Breast epithelium (tissue), 4 donors: ENCODE data around the gene LRRC51. TPM values are rescaled to one million over a fixed set of nuclear protein-coding genes. Genes with fewer than 3 reads are reported as not detected.
A peak's percentile ranks its signal among the peaks of the same experiment; 100 is the strongest.

Experiments used
- DNase-seq, 2 donors: peaks; one replicate each; pipeline ENCODE4 v3.0.0-alpha.2; 2019; ENCODE audit warnings: low spot score in 2 of 2
- H3K27ac ChIP-seq, 2 donors: fragments of 200-600 bp; sonication (generic) in 1 of 2; one replicate each; pipeline ENCODE4 v1.5.1; 2016 to 2019; ENCODE audit warnings: mild to moderate bottlenecking in 1 of 2
- H3K27me3 ChIP-seq, 2 donors: fragments of 200-600 bp; sonication (generic) in 1 of 2; one replicate each; pipeline versions ENCODE4 v1.5.1 to v1.6.0; 2017 to 2019; ENCODE audit warnings: control low read depth in 1 of 2, mild to moderate bottlenecking in 1 of 2
- H3K36me3 ChIP-seq: fragments of 200-600 bp; one replicate; pipeline ENCODE4 v1.5.1; 2019
- H3K4me1 ChIP-seq, 2 donors: fragments of 200-600 bp; sonication (generic); one replicate each; pipeline ENCODE4 v1.5.1; 2016 to 2019; ENCODE audit warnings: control low read depth in 1 of 2
- H3K4me3 ChIP-seq, 3 donors: fragments of 200-600 bp; sonication (generic); 1 replicate in 2 of 3; 2 replicates in 1 of 3; pipeline ENCODE4 v1.5.1; 2016 to 2019; ENCODE audit warnings: mild to moderate bottlenecking in 3 of 3, moderate library complexity in 2 of 3
- H3K9me3 ChIP-seq, 2 donors: fragments of 200-600 bp; sonication (generic) in 1 of 2; one replicate each; pipeline ENCODE4 v1.5.1; 2016 to 2019; ENCODE audit warnings: control low read depth in 1 of 2
- POLR2A ChIP-seq: fragments of 450-650 bp; IDR thresholded peaks from one replicate; pipeline ENCODE4 v1.6.1; 2016; ENCODE audit warnings: antibody characterized with exemption, mild to moderate bottlenecking, moderate library complexity
- POLR2AphosphoS5 ChIP-seq, 3 donors: sonication (generic); formaldehyde crosslinking; IDR thresholded peaks; one replicate each; pipeline ENCODE4 v1.6.1; 2017; ENCODE audit warnings: antibody characterized with exemption in 3 of 3
- intact Hi-C: fragments of 100-400 bp; cut with DNase I; formaldehyde crosslinking; loops from one replicate; pipeline ENCODE4 v1.15.1; 2023; ENCODE audit warnings: low total_unique reads
- total RNA-seq, 3 donors: library from RNA; depleted of rRNA; stranded (reverse); fragments of >200 nt; gene quantifications; one replicate each; pipeline ENCODE4 v1.1.0, GENCODE V29; 2016
- TF ChIP-seq, protein P1 (sequence below), 3 donors: fragments of 450-650 bp; IDR thresholded peaks; one replicate each; pipeline ENCODE4 v1.5.1; 2016 to 2017; ENCODE audit warnings: antibody characterized with exemption in 3 of 3, mild to moderate bottlenecking in 3 of 3, moderate library complexity in 3 of 3

The LRRC51 gene
- total RNA-seq, 3 donors from 2014 or later, result 14.9 to 103 (median 17.1) TPM

DNA sequence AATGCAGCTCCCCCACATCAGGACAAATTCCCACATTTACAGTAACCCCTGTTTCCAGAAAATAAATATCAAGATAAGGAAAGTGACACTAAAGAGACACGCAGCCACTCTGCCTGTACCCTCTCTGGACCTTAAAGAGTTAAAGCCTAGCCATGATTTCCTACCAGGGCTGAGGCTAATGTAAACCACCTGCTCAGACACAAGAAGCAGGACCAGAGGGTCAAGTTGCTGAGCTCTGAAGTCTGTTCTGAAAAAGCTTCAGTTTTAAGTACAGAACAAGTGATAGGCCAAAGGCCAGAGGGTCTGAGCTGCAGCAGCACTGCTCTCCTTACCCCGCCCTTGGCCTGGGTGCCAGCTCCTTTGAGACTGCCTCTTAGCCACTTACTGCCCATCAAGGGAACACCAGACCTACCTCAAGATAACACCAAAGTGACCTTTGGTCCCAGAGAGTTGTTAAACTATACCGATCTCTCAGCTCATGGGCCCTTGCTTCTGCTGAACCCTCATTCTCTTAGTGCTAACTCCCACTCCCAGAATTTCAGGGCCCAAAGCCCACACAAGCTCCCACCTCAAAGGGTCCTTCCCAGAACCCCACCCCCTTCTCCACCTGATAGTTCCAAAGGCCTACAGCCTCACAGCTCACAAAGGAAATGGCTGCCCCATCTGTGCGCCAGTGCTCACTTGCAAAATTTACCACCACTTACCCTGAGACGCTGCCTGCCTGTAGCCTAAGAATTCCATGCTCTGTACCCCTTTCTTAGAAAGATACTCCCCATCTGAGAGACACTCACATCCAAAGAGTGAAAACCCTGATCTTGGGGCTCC is 41.4 kb upstream of the LRRC51 start:
- Histone ChIP-seq H3K36me3 (no peaks in the 10 kb centered on the region), H3K27ac (peak overlapping the region; percentile 99), H3K9me3 (no peaks in the 10 kb centered on the region), H3K4me1 (peaks cover 4 to 21% of the 10 kb centered on the region in 2 donors), H3K27me3 (no peaks in the 10 kb centered on the region), H3K4me3 (peak overlapping the region; percentile 56 to 71 (median 68))
- intact Hi-C loops, result no loop called here
- DNase-seq, result no peak
- TF ChIP-seq POLR2A (no peak), POLR2AphosphoS5 (IDR thresholded peaks at IDR 0.05) (no peak)
- TF ChIP-seq, protein P1, sequence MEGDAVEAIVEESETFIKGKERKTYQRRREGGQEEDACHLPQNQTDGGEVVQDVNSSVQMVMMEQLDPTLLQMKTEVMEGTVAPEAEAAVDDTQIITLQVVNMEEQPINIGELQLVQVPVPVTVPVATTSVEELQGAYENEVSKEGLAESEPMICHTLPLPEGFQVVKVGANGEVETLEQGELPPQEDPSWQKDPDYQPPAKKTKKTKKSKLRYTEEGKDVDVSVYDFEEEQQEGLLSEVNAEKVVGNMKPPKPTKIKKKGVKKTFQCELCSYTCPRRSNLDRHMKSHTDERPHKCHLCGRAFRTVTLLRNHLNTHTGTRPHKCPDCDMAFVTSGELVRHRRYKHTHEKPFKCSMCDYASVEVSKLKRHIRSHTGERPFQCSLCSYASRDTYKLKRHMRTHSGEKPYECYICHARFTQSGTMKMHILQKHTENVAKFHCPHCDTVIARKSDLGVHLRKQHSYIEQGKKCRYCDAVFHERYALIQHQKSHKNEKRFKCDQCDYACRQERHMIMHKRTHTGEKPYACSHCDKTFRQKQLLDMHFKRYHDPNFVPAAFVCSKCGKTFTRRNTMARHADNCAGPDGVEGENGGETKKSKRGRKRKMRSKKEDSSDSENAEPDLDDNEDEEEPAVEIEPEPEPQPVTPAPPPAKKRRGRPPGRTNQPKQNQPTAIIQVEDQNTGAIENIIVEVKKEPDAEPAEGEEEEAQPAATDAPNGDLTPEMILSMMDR (IDR thresholded peaks at IDR 0.05), result no peak

- no peaks in the 10 kb centered on the region for H3K36me3 ChIP-seq
- peak overlapping the region; percentile 56 to 71 (median 68) for H3K4me3 ChIP-seq
- peak overlapping the region; percentile 99 for H3K27ac ChIP-seq
- H3K4me1 ChIP-seq, result peaks cover 4 to 21% of the 10 kb centered on the region in 2 donors
- intact Hi-C loops, result no loop called here
- DNase-seq, result peak in 1 of 2 donors; percentile 39
- TF ChIP-seq POLR2AphosphoS5 (IDR thresholded peaks at IDR 0.05), result no peak
- TF ChIP-seq, protein P1 (IDR thresholded peaks at IDR 0.05), result no peak
- no peak for TF ChIP-seq POLR2A
- no peaks in the 10 kb centered on the region for H3K27me3 ChIP-seq
- H3K9me3 ChIP-seq, result no peaks in the 10 kb centered on the region
Measured at GRCh38 chr11:72039856-72040401, 40.7 kb upstream of the LRRC51 start.

- TF ChIP-seq POLR2AphosphoS5 (IDR thresholded peaks at IDR 0.05) (peak; percentile 85 to 95 (median 92)), POLR2A (peak; percentile 27)
- TF ChIP-seq, protein P1 (IDR thresholded peaks at IDR 0.05), result no peak
- Histone ChIP-seq H3K4me1 (peaks cover 4 to 21% of the 10 kb centered on the region in 2 donors), H3K27me3 (no peaks in the 10 kb centered on the region), H3K36me3 (no peaks in the 10 kb centered on the region), H3K9me3 (no peaks in the 10 kb centered on the region), H3K4me3 (peak overlapping the region; percentile 56 to 71 (median 68)), H3K27ac (peak overlapping the region; percentile 99)
- DNase-seq, result peak; percentile 94 to 95
- intact Hi-C loops, result no loop called here
Measured at GRCh38 chr11:72040491-72041363, 39.9 kb upstream of the LRRC51 start.

DNA sequence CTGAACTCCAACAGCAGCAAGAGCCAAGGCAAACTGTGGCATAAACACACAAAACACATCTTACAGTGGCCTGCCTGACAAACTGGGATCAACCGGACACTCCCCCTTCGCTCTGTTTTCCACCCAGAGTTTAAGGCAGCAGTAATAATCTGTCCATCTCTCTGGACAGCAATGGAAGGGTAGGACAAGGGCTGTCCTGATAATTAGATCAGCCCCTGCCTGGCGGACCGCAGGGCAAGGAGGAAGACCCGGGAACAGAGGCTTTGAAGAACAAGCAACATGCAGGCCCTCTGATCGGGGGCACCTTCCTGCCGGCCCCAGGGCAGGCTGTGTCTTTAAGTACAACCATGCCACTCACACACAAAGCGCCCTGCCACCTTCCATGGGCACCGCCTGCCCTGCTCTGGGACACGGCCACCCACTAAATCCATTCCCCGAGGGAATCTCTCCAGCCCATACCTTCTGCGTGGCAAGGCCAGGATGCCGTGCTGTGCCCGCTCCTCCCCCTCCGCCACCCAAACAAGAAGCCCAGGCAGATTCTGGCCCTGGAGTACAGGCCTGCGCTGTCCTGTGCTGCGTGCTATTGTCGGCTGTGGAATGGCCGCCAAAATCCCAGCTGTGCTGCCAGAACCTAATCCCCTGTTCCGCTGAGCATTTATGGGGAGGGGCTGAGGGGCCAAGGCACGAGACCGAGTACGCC is 39.1 kb upstream of the LRRC51 start:
- peak; percentile 82 to 87 for DNase-seq
- intact Hi-C loops, result no loop called here
- no peaks in the 10 kb centered on the region for H3K9me3 ChIP-seq
- H3K36me3 ChIP-seq, result no peaks in the 10 kb centered on the region
- H3K27ac ChIP-seq, result peak overlapping the region; percentile 99
- peaks cover 4 to 17% of the 10 kb centered on the region in 2 donors for H3K4me1 ChIP-seq
- H3K27me3 ChIP-seq, result no peaks in the 10 kb centered on the region
- TF ChIP-seq POLR2AphosphoS5 (IDR thresholded peaks at IDR 0.05), result peak; percentile 41 to 66 (median 63)
- TF ChIP-seq POLR2A, result no peak
- peak overlapping the region; percentile 56 to 71 (median 68) for H3K4me3 ChIP-seq
